NT2/D1 (cell line): ENCODE data around the gene PAPOLB.

Experiments
- DNase-seq: peaks from one replicate; pipeline ENCODE4 v3.0.0-alpha.2; 2011; ENCODE audit warnings: low read depth, low spot score
- H3K27me3 ChIP-seq: 2 replicates; pipeline ENCODE4 v1.6.0; 2011; ENCODE audit warnings: mild to moderate bottlenecking; ENCODE audit not compliant: insufficient read length, insufficient read depth
- H3K36me3 ChIP-seq: 2 replicates; pipeline ENCODE4 v1.6.1; 2011; ENCODE audit warnings: mild to moderate bottlenecking, low read length, mixed read lengths; ENCODE audit not compliant: insufficient read depth, insufficient read length
- H3K4me1 ChIP-seq: 2 replicates; pipeline ENCODE4 v1.5.1; 2011; ENCODE audit not compliant: insufficient read depth, insufficient read length
- H3K4me3 ChIP-seq: 2 replicates; pipeline ENCODE4 v1.5.1; 2011; ENCODE audit warnings: low read depth; ENCODE audit not compliant: insufficient read length
- H3K9ac ChIP-seq: 2 replicates; pipeline ENCODE4 v1.6.0; 2011; ENCODE audit warnings: low read depth; ENCODE audit not compliant: insufficient read length
- H3K9me3 ChIP-seq: 2 replicates; pipeline ENCODE4 v1.5.1; 2011; ENCODE audit warnings: mild to moderate bottlenecking, low read length; ENCODE audit not compliant: insufficient read depth
- SUZ12 ChIP-seq: IDR thresholded peaks from 2 replicates; pipeline ENCODE4 v1.6.1; 2011; ENCODE audit not compliant: insufficient read length, insufficient read depth; ENCODE audit errors: extremely low read depth
- YY1 ChIP-seq: IDR thresholded peaks from 2 replicates; pipeline ENCODE4 v1.6.1; 2011; ENCODE audit not compliant: insufficient read length, insufficient read depth
- ZNF274 ChIP-seq: IDR thresholded peaks from 2 replicates; pipeline ENCODE4 v1.6.1; 2011; ENCODE audit warnings: mild to moderate bottlenecking, low read depth, low read length

Gene PAPOLB

DNA sequence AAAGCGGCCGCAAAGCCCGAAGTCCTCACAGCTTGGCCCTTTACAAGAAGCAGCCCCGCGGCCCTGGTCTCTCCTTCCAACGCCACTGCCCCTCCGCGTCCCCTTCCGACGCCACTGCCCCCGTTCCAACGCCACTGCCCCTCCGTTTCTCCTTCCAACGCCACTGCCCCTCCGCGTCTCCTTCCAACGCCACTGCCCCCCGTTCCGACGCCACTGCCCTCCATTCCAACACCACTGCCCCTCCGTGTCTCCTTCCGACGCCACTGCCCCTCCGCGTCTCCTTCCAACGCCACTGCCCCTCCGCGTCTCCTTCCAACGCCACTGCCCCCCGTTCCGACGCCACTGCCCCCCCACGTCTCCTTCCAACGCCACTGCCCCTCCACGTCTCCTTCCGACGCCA, 53.3 kb downstream of the PAPOLB start:
- H3K9ac ChIP-seq = no peak overlapping the region
- H3K36me3 ChIP-seq = peaks cover 13% of the 10 kb centered on the region
- H3K9me3 ChIP-seq = no peaks in the 10 kb centered on the region
- no peak for DNase-seq
- no peak overlapping the region for H3K4me3 ChIP-seq
- no peaks in the 10 kb centered on the region for H3K27me3 ChIP-seq
- TF ChIP-seq ZNF274 (no peak), SUZ12 (no peak), YY1 (no peak)
- peaks cover 13% of the 10 kb centered on the region for H3K4me1 ChIP-seq

DNA sequence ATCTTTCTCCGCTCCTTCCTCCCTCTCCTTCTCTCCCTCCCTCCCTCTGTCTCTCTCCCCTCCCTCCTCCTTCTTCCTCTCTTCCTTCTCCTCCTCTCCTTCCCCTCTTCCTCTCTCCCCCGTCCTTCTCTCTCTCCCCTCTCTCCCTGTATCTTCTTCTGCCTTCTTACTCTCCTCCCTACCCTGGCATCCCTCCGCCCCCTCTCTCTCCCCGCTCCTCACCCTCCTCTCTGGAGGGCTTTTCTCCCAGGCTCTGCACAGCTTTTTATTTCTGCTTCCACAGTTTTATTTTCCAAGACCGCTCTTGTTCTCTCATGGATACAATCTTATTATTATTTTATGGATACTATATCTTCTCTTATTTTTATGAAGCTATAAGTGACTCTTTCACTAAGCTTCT, 53.8 kb downstream of the PAPOLB start:
- Histone ChIP-seq H3K4me1 (peaks cover 13% of the 10 kb centered on the region), H3K36me3 (peaks cover 9% of the 10 kb centered on the region), H3K27me3 (no peaks in the 10 kb centered on the region), H3K9me3 (no peaks in the 10 kb centered on the region), H3K9ac (no peak overlapping the region), H3K4me3 (no peak overlapping the region)
- no peak for TF ChIP-seq YY1
- TF ChIP-seq SUZ12 = no peak
- TF ChIP-seq ZNF274 = no peak
- DNase-seq = no peak
